ENCODE results near the gene TEDC1.

Gene TEDC1

GRCh38 chr14:105508601-105509000, 17.6 kb downstream of the TEDC1 start:
- no peak for TF ChIP-seq CTCF (IDR thresholded peaks at IDR 0.05; ENCODE audit: insufficient read depth, low read length, missing control alignments)
- ChIA-PET POLR2A (no interaction called here), CTCF (interaction anchor here (1.2 kb wide), 1 partner anchor 20 kb away, joined by 3 read pairs; no protein-coding TSS in a partner anchor)
- no peak overlapping the region for H3K4me3 ChIP-seq (ENCODE audit: low read depth, low read length)
- DNase-seq (ENCODE audit: low read depth, low spot score): no peak

DNA sequence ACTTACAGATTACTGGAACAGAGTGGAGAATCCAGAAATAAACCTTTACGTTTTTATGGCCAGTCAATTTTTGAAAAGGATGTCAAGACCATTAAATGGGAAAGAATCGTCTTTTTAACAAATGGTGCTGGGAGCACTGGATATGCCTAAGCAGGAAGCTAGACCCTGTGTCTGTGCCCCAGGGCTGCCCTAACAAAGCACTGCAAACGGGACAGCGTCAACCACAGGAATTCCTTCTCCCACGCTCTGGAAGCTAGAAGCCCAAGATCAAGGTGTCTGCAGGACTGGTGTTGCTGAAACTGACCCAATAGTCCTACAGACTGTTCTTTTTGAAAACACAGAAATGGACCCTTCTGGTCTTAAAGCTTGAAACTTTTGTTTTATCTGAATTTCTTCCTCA, 26.1 kb downstream of the TEDC1 start:
- no peak for TF ChIP-seq CTCF (IDR thresholded peaks at IDR 0.05; ENCODE audit: insufficient read depth, low read length, missing control alignments)
- DNase-seq (ENCODE audit: low read depth, low spot score): no peak
- POLR2A ChIA-PET: no interaction called here
- H3K4me3 ChIP-seq (ENCODE audit: low read depth, low read length): no peak overlapping the region
- CTCF ChIA-PET: interaction anchor here (1.5 to 2.6 kb wide), 2 partner anchors 11 to 69 kb away, joined by 3 to 14 read pairs; no protein-coding TSS in a partner anchor

DNA sequence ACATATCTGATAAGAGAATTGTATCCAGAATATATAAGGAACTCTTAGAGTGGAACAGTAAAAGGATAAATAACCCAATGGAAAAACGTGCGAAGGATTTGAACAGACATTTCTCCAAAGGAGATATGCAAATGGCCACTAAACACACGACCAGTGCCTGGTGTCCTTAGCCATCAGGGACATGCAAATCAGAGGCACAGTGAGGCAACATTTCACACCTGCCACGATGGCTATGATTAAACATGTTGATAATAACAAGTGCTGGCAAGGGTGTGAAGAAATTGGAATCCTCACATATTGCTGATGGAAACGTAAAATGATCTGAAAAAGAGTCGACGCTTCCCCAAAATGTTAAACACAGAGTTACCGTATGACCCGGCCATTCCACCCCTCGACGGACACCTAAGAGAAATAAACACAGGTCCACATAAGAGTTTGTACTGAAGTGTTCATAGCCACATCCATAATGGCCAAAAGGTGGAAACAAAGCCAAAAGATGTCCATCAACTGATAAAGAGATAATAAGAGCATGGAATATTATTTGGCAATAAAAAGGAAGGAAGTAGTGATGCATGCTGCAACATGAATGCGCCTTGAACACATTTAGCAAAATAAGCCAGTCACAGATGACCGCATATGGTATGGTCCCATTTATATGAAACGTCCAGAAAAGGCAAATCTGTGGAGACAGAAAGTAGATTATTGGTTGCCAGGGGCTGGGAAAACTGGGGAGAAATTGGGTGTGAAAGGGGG, 29.1 kb downstream of the TEDC1 start:
- no peak overlapping the region for H3K4me3 ChIP-seq (ENCODE audit: low read depth, low read length)
- ChIA-PET POLR2A (no interaction called here), CTCF (no interaction called here)
- TF ChIP-seq CTCF (IDR thresholded peaks at IDR 0.05; ENCODE audit: insufficient read depth, low read length, missing control alignments): no peak
- no peak for DNase-seq (ENCODE audit: low read depth, low spot score)

GRCh38 chr14:105525326-105525725, 34.3 kb downstream of the TEDC1 start:
- POLR2A ChIA-PET: interaction anchor here (0.7 kb wide), 1 partner anchor 44 kb away, joined by 3 read pairs; no protein-coding TSS in a partner anchor
- no peak for TF ChIP-seq CTCF (IDR thresholded peaks at IDR 0.05; ENCODE audit: insufficient read depth, low read length, missing control alignments)
- CTCF ChIA-PET: no interaction called here
- H3K4me3 ChIP-seq (ENCODE audit: low read depth, low read length): no peak overlapping the region
- no peak for DNase-seq (ENCODE audit: low read depth, low spot score)

GRCh38 chr14:105525861-105526775, 35.1 kb downstream of the TEDC1 start, which contains the start of gene TMEM121:
TSS of gene TMEM121 (plus strand) at chr14:105526583. CDS start at chr14:105528835, 2,252 bp downstream.
- POLR2A ChIA-PET: interaction anchor here (0.7 kb wide), 1 partner anchor 45 kb away, joined by 3 read pairs; no protein-coding TSS in a partner anchor
- no peak for DNase-seq (ENCODE audit: low read depth, low spot score)
- CTCF ChIA-PET: no interaction called here
- TF ChIP-seq CTCF (IDR thresholded peaks at IDR 0.05; ENCODE audit: insufficient read depth, low read length, missing control alignments): no peak
- peak within 1 kb of the TSS; percentile 63 for H3K4me3 ChIP-seq (ENCODE audit: low read depth, low read length)
